ENCODE data around the gene PRKCA. TPM values are rescaled to one million over a fixed set of nuclear protein-coding genes. Genes with fewer than 3 reads are reported as not detected.

Gene PRKCA
- total RNA-seq, 4 donors from 2014 or later, result 3.9 to 12.1 (median 7.0) TPM

- TF ChIP-seq CTCF (IDR thresholded peaks at IDR 0.05; ENCODE audit: low read depth), result no peak
Observed at GRCh38 chr17:66474806-66475497, 172.5 kb downstream of the PRKCA start.

GRCh38 chr17:66476014-66476413 lies 173.6 kb downstream of the PRKCA start:
- no peak for TF ChIP-seq CTCF (IDR thresholded peaks at IDR 0.05; ENCODE audit: low read depth)

- TF ChIP-seq CTCF (IDR thresholded peaks at IDR 0.05; ENCODE audit: low read depth), result no peak
Observed at GRCh38 chr17:66477615-66478283, 175.3 kb downstream of the PRKCA start.

DNA sequence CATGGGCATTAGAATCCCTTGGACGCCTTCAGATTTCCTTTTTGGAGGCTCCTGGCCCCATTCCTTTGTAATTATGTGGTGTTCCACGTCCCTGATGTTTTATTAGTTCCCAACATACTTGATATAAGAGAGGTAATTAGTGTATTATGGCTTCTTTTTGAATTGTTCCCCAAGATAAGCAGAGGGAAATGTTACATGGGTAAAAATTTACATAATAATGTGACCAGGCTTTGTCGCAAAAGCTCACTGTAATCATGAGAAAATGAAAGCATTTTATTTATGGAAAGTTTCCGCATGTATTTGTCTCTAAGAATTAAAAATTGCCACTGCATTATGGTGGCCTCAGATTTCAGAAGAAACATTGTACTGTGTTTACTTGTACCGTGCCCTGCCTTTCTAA lies 177.8 kb downstream of the PRKCA start:
- no peak for TF ChIP-seq CTCF (IDR thresholded peaks at IDR 0.05; ENCODE audit: low read depth)

GRCh38 chr17:66480802-66481201 lies 178.4 kb downstream of the PRKCA start:
- no peak for TF ChIP-seq CTCF (IDR thresholded peaks at IDR 0.05; ENCODE audit: low read depth)

DNA sequence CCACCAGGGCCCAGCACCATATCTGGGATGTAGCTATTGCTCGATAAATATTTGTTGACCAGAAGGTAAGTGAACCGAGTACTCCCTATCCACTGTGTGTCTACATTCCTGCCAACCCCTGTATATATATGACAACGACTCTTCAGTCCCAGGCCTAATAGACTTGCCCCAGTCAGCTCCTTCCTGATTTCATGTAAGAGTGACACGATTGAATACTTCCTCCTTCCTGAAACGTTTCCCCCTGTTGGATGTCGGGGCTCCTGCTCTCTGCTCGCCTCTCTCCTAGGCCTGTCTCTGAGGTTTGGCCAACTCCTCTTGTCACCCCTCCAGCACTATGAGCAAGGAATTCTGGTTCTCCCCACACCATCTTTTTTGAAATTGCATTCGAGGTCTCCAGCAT lies 178.9 kb downstream of the PRKCA start:
- TF ChIP-seq CTCF (IDR thresholded peaks at IDR 0.05; ENCODE audit: low read depth), result no peak

DNA sequence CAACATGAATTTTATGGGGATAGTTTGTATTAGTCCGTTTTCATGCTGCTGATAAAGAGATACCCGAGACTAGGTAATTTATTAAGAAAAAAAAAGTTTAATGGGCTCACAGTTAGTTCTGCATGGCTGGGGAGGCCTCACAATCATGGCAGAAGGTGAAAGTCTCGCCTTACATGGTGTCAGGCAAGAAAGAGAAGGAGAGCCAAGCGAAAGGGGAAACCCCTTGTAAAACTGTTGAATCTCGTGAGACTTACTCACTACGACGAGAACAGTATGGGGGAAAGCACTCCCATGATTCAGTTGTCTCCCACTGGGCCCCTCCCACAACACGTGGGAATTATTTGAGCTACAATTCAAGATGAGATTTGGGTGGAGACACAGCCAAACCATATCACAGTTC lies 181.5 kb downstream of the PRKCA start:
- TF ChIP-seq CTCF (IDR thresholded peaks at IDR 0.05; ENCODE audit: low read depth), result no peak
